A549 (cell line): ENCODE measurements around the gene GEN1. TPM values are rescaled to one million over a fixed set of nuclear protein-coding genes. Genes with fewer than 3 reads are reported as not detected.

Experiments used
- BHLHE40 ChIP-seq: IDR thresholded peaks from 2 replicates; pipeline ENCODE4 v1.6.1; 2012; ENCODE audit warnings: low read depth, low read length, inconsistent platforms
- CBX8 ChIP-seq: fragments of 200-600 bp; sonication (generic); IDR thresholded peaks from 2 replicates; pipeline ENCODE4 v1.6.1; 2016
- CEBPB ChIP-seq, 2 experiments: fragments of >200 bp in 1 of 2; sonication (Bioruptor Twin) in 1 of 2; formaldehyde crosslinking in 1 of 2; IDR thresholded peaks; 2 replicates each; pipeline ENCODE4 v1.6.1; 2012 to 2016
- EHF ChIP-seq: fragments of 250-450 bp; sonication (Bioruptor Pico); IDR thresholded peaks from 2 replicates; pipeline ENCODE4 v1.5.0; 2020; ENCODE audit warnings: mild to moderate bottlenecking
- EP300 ChIP-seq, 2 experiments: fragments of >200 bp; sonication (Bioruptor Twin); formaldehyde crosslinking; IDR thresholded peaks; 2 replicates in 1 of 2; 3 replicates in 1 of 2; pipeline ENCODE4 v1.6.1; 2016 to 2017
- GATA3 ChIP-seq: IDR thresholded peaks from 2 replicates; pipeline ENCODE4 v1.6.1; 2012; ENCODE audit warnings: borderline replicate concordance
- HDAC2 ChIP-seq: fragments of 200-600 bp; sonication (generic); IDR thresholded peaks from 2 replicates; pipeline ENCODE4 v1.6.1; 2016
- HEYL ChIP-seq: fragments of 250-450 bp; sonication (Bioruptor Pico); IDR thresholded peaks from 2 replicates; pipeline ENCODE4 v1.8.0; 2021; ENCODE audit warnings: mild to moderate bottlenecking, moderate library complexity
- HOXA7 ChIP-seq: fragments of 250-450 bp; sonication (Bioruptor Pico); IDR thresholded peaks from 2 replicates; pipeline ENCODE4 v1.5.0; 2020; ENCODE audit warnings: mild to moderate bottlenecking, moderate library complexity
- HOXB5 ChIP-seq: fragments of 250-450 bp; sonication (Bioruptor Pico); IDR thresholded peaks from 2 replicates; pipeline ENCODE4 v1.5.0; 2020; ENCODE audit warnings: mild to moderate bottlenecking, moderate library complexity
- MYC ChIP-seq: IDR thresholded peaks from 2 replicates; pipeline ENCODE4 v1.6.1; 2012; ENCODE audit warnings: mild to moderate bottlenecking, inconsistent platforms, low read length, improper control_type of control experiment, borderline replicate concordance
- NFE2L2 ChIP-seq: fragments of 150-350 bp; conservative IDR thresholded peaks from 2 replicates; pipeline ENCODE4 v1.6.1; 2014; ENCODE audit warnings: low read length
- NPAS2 ChIP-seq: fragments of 250-450 bp; sonication (Bioruptor Pico); IDR thresholded peaks from 2 replicates; pipeline ENCODE4 v1.8.0; 2022; ENCODE audit warnings: mild to moderate bottlenecking, moderate library complexity, borderline replicate concordance
- NR3C1 ChIP-seq: fragments of >200 bp; sonication (Bioruptor Twin); formaldehyde crosslinking; IDR thresholded peaks from 3 replicates; pipeline ENCODE4 v1.6.1; 2017
- PHF8 ChIP-seq: fragments of 200-600 bp; sonication (generic); IDR thresholded peaks from 2 replicates; pipeline ENCODE4 v1.6.1; 2016; ENCODE audit warnings: low read depth, mild to moderate bottlenecking, antibody characterized with exemption, moderate library complexity, borderline replicate concordance
- POLR2A ChIP-seq: IDR thresholded peaks from 2 replicates; pipeline ENCODE4 v1.6.1; 2012; ENCODE audit warnings: mild to moderate bottlenecking, low read length
- RAD21 ChIP-seq, 2 experiments: fragments of >200 bp in 1 of 2; sonication (Bioruptor Twin) in 1 of 2; formaldehyde crosslinking in 1 of 2; IDR thresholded peaks in 1 of 2; conservative IDR thresholded peaks in 1 of 2; 2 replicates in 1 of 2; 3 replicates in 1 of 2; pipeline ENCODE4 v1.6.1; 2012 to 2018; ENCODE audit warnings: inconsistent platforms in 1 of 2
- RARB ChIP-seq: fragments of 250-450 bp; sonication (Bioruptor Pico); IDR thresholded peaks from 2 replicates; pipeline ENCODE4 v1.8.0; 2021; ENCODE audit warnings: mild to moderate bottlenecking, moderate library complexity
- RCOR1 ChIP-seq: fragments of 150-350 bp; IDR thresholded peaks from 2 replicates; pipeline ENCODE4 v1.6.1; 2014; ENCODE audit warnings: antibody characterized with exemption, low read length, low read depth
- SMC3 ChIP-seq: fragments of >200 bp; sonication (Bioruptor Twin); formaldehyde crosslinking; IDR thresholded peaks from 3 replicates; pipeline ENCODE4 v1.6.1; 2018; ENCODE audit warnings: inconsistent platforms
- TFCP2L1 ChIP-seq: fragments of 250-450 bp; sonication (Bioruptor Pico); IDR thresholded peaks from 2 replicates; pipeline ENCODE4 v1.5.0; 2021; ENCODE audit warnings: mild to moderate bottlenecking
- TP53 ChIP-seq: fragments of 250-450 bp; sonication (Bioruptor Pico); IDR thresholded peaks from 2 replicates; pipeline ENCODE4 v1.5.0; 2021; ENCODE audit warnings: mild to moderate bottlenecking, moderate library complexity
- ZC3H11A ChIP-seq: fragments of 450-650 bp; IDR thresholded peaks from 2 replicates; pipeline ENCODE4 v1.6.1; 2014; ENCODE audit warnings: antibody characterized with exemption, mild to moderate bottlenecking
- ZSCAN20 ChIP-seq: fragments of 250-450 bp; sonication (Bioruptor Pico); IDR thresholded peaks from 2 replicates; pipeline ENCODE4 v1.8.0; 2022; ENCODE audit warnings: mild to moderate bottlenecking, moderate library complexity
- polyA plus RNA-seq, 4 experiments: library from polyadenylated mRNA; depleted of rRNA in 3 of 4; stranded (reverse); fragments of >200 nt; fragmentation: RNase III in 1 of 4; extraction: RNeasy Plus Mini Kit Qiagen cat#74134 plus additional on column Dnase treatment in 1 of 4; gene quantifications; 2 replicates in 3 of 4; 3 replicates in 1 of 4; pipeline ENCODE4 v1.2.3, GENCODE V29; 2011 to 2017
- TF ChIP-seq, protein P1 (sequence below): IDR thresholded peaks from 2 replicates; pipeline ENCODE4 v1.6.1; 2012
- TF ChIP-seq, protein P2 (sequence below): fragments of >200 bp; sonication (Bioruptor Twin); formaldehyde crosslinking; IDR thresholded peaks from 2 replicates; pipeline ENCODE4 v1.6.1; 2016
- TF ChIP-seq, protein P3 (sequence below): fragments of 200-600 bp; sonication (generic); IDR thresholded peaks from 2 replicates; pipeline ENCODE4 v1.6.1; 2016; ENCODE audit warnings: antibody characterized with exemption, mild to moderate bottlenecking, moderate library complexity
- TF ChIP-seq, protein P4 (sequence below): fragments of 150-350 bp; IDR thresholded peaks from 2 replicates; pipeline ENCODE4 v1.6.1; 2014; ENCODE audit warnings: low read depth, mild to moderate bottlenecking, low read length
- TF ChIP-seq, protein P5 (sequence below): IDR thresholded peaks from 2 replicates; pipeline ENCODE4 v1.6.1; 2012
- TF ChIP-seq, protein P6 (sequence below): fragments of 450-650 bp; IDR thresholded peaks from 2 replicates; pipeline ENCODE4 v1.6.1; 2014; ENCODE audit warnings: antibody characterized with exemption

GEN1 gene
- polyA plus RNA-seq, 2 of the 4 experiments (the other 2 are of a cell fraction) = 16.2 to 40.7 TPM

DNA sequence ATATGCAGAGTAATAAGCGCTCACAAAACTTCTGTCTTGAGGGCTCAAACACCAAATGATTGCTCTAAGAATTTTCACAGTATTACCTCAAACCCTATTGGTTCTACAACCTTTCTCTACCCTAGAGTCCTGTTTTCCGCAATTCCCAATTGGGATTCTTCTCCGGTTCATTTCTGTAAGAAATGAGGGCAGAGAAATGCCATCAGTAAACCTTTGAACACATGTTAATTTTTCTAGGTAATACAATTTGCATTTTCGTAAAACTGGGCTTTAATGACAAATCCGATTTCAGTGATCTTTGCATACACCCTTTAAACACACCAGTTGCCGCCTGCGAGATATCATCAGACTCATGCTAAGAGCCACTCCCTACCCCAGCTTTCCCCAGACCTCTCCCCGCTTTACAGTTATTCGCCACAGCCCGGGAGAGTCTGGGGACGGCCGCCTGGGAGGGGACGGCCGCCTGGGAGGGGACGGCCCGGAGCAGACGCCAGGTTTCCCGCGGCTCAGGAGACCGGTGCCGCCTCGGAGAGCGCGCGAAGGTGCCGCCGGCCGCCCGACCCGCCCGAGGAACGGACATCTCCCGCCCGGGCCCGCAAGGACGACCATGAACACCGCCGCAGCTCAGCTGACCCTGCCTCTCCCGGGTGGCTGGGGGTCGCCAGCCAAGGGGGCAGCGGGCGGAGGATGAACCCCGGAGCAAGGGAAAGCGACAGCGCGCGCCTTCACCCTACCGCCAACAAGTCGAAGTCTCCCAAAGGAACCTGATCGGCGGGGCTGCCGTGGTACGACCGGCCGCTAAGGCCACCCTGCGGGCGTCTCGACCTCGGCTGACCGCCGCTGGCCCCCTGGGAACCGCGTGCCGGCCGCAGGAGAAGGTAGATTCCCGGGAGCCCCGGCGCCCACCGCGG lies 791 bp upstream of the GEN1 start (continued):
- no peak for TF ChIP-seq EHF
- TF ChIP-seq NR3C1 = no peak
- no peak for TF ChIP-seq BHLHE40
- TF ChIP-seq RARB (CRISPR knock-in tag) = peak; percentile 23; the same call in 1 of the 2 replicates
- TF ChIP-seq PHF8 = peak; percentile 76
- TF ChIP-seq, protein P1, sequence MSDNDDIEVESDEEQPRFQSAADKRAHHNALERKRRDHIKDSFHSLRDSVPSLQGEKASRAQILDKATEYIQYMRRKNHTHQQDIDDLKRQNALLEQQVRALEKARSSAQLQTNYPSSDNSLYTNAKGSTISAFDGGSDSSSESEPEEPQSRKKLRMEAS = peak; percentile 74
- TF ChIP-seq RAD21 (conservative IDR thresholded peaks at IDR 0.05 in 1 of 2, IDR thresholded peaks at IDR 0.05 in 1 of 2) = no peak
- TF ChIP-seq HDAC2 = no peak
- TF ChIP-seq, protein P2, sequence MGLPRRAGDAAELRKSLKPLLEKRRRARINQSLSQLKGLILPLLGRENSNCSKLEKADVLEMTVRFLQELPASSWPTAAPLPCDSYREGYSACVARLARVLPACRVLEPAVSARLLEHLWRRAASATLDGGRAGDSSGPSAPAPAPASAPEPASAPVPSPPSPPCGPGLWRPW = no peak
- TF ChIP-seq, protein P3, sequence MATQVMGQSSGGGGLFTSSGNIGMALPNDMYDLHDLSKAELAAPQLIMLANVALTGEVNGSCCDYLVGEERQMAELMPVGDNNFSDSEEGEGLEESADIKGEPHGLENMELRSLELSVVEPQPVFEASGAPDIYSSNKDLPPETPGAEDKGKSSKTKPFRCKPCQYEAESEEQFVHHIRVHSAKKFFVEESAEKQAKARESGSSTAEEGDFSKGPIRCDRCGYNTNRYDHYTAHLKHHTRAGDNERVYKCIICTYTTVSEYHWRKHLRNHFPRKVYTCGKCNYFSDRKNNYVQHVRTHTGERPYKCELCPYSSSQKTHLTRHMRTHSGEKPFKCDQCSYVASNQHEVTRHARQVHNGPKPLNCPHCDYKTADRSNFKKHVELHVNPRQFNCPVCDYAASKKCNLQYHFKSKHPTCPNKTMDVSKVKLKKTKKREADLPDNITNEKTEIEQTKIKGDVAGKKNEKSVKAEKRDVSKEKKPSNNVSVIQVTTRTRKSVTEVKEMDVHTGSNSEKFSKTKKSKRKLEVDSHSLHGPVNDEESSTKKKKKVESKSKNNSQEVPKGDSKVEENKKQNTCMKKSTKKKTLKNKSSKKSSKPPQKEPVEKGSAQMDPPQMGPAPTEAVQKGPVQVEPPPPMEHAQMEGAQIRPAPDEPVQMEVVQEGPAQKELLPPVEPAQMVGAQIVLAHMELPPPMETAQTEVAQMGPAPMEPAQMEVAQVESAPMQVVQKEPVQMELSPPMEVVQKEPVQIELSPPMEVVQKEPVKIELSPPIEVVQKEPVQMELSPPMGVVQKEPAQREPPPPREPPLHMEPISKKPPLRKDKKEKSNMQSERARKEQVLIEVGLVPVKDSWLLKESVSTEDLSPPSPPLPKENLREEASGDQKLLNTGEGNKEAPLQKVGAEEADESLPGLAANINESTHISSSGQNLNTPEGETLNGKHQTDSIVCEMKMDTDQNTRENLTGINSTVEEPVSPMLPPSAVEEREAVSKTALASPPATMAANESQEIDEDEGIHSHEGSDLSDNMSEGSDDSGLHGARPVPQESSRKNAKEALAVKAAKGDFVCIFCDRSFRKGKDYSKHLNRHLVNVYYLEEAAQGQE = no peak; the same call in 1 of the 2 replicates
- no peak for TF ChIP-seq HOXA7 (CRISPR knock-in tag)
- TF ChIP-seq NPAS2 (CRISPR knock-in tag) = no peak
- TF ChIP-seq CBX8 = no peak
- TF ChIP-seq RCOR1 = no peak
- TF ChIP-seq GATA3 = no peak
- TF ChIP-seq, protein P4, sequence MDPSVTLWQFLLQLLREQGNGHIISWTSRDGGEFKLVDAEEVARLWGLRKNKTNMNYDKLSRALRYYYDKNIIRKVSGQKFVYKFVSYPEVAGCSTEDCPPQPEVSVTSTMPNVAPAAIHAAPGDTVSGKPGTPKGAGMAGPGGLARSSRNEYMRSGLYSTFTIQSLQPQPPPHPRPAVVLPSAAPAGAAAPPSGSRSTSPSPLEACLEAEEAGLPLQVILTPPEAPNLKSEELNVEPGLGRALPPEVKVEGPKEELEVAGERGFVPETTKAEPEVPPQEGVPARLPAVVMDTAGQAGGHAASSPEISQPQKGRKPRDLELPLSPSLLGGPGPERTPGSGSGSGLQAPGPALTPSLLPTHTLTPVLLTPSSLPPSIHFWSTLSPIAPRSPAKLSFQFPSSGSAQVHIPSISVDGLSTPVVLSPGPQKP = no peak
- no peak for TF ChIP-seq HEYL
- TF ChIP-seq MYC = 0 out of 2 replicates have a peak, but pooled peaks have one; percentile 14
- TF ChIP-seq POLR2A = peak; percentile 41
- no peak for TF ChIP-seq CEBPB (IDR thresholded peaks at IDR 0.05)
- peak; percentile 80 for TF ChIP-seq TFCP2L1 (CRISPR knock-in tag)
- no peak for TF ChIP-seq ZSCAN20 (CRISPR knock-in tag)
- TF ChIP-seq, protein P5, sequence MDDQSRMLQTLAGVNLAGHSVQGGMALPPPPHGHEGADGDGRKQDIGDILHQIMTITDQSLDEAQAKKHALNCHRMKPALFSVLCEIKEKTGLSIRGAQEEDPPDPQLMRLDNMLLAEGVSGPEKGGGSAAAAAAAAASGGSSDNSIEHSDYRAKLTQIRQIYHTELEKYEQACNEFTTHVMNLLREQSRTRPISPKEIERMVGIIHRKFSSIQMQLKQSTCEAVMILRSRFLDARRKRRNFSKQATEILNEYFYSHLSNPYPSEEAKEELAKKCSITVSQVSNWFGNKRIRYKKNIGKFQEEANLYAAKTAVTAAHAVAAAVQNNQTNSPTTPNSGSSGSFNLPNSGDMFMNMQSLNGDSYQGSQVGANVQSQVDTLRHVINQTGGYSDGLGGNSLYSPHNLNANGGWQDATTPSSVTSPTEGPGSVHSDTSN = 0 out of 2 replicates have a peak, but pooled peaks have one; percentile 53
- TF ChIP-seq EP300 (IDR thresholded peaks at IDR 0.05) = no peak
- TF ChIP-seq ZC3H11A = no peak
- peak; percentile 9; the same call in 1 of the 2 replicates for TF ChIP-seq TP53 (CRISPR knock-in tag)
- TF ChIP-seq, protein P6, sequence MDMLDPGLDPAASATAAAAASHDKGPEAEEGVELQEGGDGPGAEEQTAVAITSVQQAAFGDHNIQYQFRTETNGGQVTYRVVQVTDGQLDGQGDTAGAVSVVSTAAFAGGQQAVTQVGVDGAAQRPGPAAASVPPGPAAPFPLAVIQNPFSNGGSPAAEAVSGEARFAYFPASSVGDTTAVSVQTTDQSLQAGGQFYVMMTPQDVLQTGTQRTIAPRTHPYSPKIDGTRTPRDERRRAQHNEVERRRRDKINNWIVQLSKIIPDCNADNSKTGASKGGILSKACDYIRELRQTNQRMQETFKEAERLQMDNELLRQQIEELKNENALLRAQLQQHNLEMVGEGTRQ = no peak
- TF ChIP-seq HOXB5 (CRISPR knock-in tag) = no peak
- TF ChIP-seq NFE2L2 = no peak
- no peak for TF ChIP-seq SMC3
